ENCODE data around the gene LTN1. TPM values are rescaled to one million over a fixed set of nuclear protein-coding genes. Genes with fewer than 3 reads are reported as not detected.

Gene LTN1
- total RNA-seq, 1 donor from 2014 or later = 9.9 TPM

DNA sequence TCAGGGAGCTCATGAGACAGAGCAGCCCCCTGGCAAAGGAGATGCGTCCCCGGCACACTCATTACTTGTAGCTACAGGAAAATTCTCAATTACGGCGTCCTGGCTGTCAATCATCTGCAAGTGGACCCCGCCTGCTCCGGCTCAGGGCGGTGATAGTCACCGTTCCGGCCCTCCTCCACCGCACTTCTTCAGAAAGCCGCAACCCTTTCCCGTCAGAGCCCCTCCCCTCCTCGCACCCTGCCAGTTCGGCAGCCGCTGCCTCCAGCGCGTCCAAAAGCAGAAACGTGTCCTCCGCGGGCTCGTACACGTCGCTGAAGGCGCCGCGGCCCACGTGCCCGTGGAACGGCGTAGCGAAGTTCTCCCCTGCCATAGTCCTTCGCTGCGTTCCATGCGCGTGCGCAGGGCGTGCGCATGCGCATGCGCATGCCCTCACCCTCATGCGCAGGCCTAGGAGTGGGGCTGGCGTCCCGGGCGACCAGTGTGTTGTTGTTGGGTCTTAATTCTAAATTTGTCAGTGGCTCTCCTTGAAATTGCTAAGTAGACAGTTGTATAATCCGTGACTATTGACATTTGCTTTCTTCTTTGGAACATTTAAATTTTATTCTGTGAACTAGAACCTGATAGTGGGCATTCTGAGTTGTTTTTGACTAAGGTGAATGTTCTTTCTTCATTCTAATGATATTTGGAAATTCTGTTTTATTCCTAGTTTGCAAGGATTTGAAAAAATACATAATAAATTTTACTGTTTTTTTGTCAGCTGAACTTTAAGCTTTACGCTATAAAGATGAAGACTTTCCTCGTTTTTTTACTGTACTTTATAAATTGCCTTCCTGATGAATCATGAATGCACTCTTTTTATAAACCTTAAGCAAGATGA, 107.5 kb downstream of the LTN1 start:
- ATAC-seq = peak; percentile 98

DNA sequence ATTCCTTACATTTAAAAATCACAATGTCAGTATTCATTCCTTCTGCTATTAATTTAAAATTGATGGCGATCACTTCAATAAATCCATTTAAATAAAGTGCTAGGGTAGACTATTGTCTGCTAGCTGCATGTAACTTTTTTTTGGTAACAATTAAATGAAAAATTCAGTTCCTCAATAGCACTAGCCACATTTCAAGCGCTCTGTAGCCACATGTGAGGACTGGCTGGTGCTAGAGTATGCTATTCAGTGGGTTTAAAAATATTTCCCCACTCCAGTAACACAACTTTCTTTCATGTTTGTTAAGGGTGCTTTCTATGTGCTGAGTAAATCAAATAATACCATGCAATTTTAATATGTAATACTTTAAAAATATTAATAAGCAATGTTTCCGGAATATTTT, 108.2 kb downstream of the LTN1 start:
- peak; percentile 46 for ATAC-seq
- no peak for DNase-seq (ENCODE audit: low spot score)

More for the DNA sequence above, 107.5 kb downstream of the LTN1 start:
- DNase-seq (ENCODE audit: low spot score) = peak; percentile 93

DNA sequence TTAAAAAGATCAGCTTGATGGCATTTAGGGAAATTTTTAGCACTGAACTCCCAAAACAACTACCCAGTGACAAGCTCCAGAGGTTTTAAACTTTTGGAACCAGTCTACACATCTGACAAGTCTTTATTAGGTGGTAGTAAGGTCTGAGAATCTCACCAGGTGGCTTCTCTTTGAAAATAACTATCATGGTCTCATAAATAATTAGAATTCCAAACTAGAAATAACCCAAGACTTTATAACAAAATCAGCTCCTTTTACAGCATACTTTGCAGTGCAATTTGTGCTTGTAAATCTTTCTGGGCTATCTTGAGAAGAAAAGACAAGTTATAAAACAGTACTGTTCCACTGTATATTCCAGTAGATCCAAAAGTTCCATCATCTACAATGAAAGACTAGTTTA, 108.7 kb downstream of the LTN1 start:
- DNase-seq (ENCODE audit: low spot score) (no peak), ATAC-seq (no peak)

DNA sequence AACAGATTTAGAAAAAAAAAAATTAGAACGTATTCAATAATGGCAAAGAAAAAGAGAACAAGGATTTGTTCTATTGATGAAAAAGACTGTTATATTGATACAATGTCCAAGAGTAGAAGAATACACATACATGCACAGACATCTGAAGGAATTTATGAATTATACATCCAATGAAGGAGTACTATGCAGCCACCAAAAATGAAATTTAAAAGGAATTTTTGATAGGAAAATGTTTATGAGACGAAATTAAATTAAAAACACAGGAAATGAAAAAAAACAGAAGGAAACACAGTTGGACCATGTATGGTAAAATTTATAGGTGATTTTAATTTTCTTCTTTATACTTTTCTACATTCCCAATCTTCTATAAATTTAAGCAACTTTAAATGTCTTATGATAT, 110.3 kb downstream of the LTN1 start:
- no peak for ATAC-seq
- no peak for DNase-seq (ENCODE audit: low spot score)

Other genes starting within 250 kb of the LTN1 start
- gene RWDD2B, start 26.5 kb upstream of the LTN1 start, total RNA-seq = 20.4 TPM
- gene USP16, start 31.8 kb upstream of the LTN1 start, total RNA-seq = 13.1 TPM
- 37.4 TPM for gene CCT8, start 80.8 kb upstream of the LTN1 start, total RNA-seq
- 3.8 TPM for gene MAP3K7CL, start 137.8 kb upstream of the LTN1 start, total RNA-seq

All from left lobe of liver (tissue), 2 donors.